Inflammatory macrophage treated with lipopolysaccharide for 1 hour (primary cell): ENCODE data around the gene ARHGAP33.
A peak's percentile ranks its signal among the peaks of the same experiment; 100 is the strongest.

ENCODE experiments used
- DNase-seq, 2 donors: peaks; one replicate each; pipeline ENCODE4 v3.0.0-alpha.2; 2020 to 2022

Gene ARHGAP33

GRCh38 chr19:35739275-35740107 lies 35.9 kb upstream of the ARHGAP33 start:
- no peak for DNase-seq

GRCh38 chr19:35740108-35740422 lies 35.3 kb upstream of the ARHGAP33 start:
- DNase-seq = no peak

- DNase-seq = peak; percentile 95 to 97
These were observed 34.8 kb upstream of the ARHGAP33 start for GRCh38 chr19:35740423-35741202.

- no peak for DNase-seq
These were observed 34.2 kb upstream of the ARHGAP33 start for GRCh38 chr19:35741203-35741515.

GRCh38 chr19:35742121-35742724 lies 33.1 kb upstream of the ARHGAP33 start, which contains the start of gene IGFLR1:
TSS of gene IGFLR1 (minus strand) at chr19:35742452. CDS start at chr19:35741180, 1,272 bp downstream.
- DNase-seq = peak; percentile 89 to 91

- no peak for DNase-seq
These were observed 31.5 kb upstream of the ARHGAP33 start for GRCh38 chr19:35743640-35744429.

GRCh38 chr19:35744430-35745327 lies 30.7 kb upstream of the ARHGAP33 start:
- DNase-seq = peak; percentile 95 to 98

GRCh38 chr19:35745328-35746086 lies 29.9 kb upstream of the ARHGAP33 start, which contains the start of the genes PSENEN and U2AF1L4:
TSS of gene PSENEN (plus strand) at chr19:35745651. CDS start at chr19:35745931, 280 bp downstream.
TSS of gene U2AF1L4 (minus strand) at chr19:35745418. CDS start at chr19:35745391, 27 bp downstream.
- DNase-seq = peak; percentile 99

DNA sequence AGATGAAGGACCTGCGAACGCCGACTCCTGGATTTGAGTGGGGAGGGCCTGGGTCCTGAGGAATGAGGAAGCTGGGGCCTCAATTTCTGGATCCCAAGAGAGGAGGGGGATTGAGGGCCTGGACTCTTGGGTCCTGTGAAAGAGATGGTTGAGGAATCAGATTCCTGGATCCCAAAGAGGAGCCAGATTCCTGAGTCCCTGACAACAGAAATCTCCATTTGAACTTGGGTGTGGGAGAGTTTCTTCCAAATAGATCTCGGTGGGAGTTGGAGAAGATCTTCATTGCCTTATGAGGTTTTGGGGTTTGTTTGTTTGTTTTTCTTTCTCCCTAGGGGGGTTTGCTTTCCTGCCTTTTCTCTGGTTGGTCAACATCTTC lies 29.3 kb upstream of the ARHGAP33 start:
- DNase-seq = no peak

GRCh38 chr19:35746531-35746930 lies 28.8 kb upstream of the ARHGAP33 start:
- DNase-seq = no peak

- peak; percentile 99 to 100 for DNase-seq
These were observed 27.0 kb upstream of the ARHGAP33 start, which contains the start of gene LIN37 for GRCh38 chr19:35748106-35749020. TSS of gene LIN37 (plus strand) at chr19:35748576. CDS start at chr19:35748725, 149 bp downstream.

GRCh38 chr19:35750167-35750566 lies 25.2 kb upstream of the ARHGAP33 start:
- no peak for DNase-seq

GRCh38 chr19:35751839-35752745 lies 23.3 kb upstream of the ARHGAP33 start:
- DNase-seq = peak; percentile 25 to 44

GRCh38 chr19:35752746-35753350 lies 22.5 kb upstream of the ARHGAP33 start:
- DNase-seq = no peak

DNA sequence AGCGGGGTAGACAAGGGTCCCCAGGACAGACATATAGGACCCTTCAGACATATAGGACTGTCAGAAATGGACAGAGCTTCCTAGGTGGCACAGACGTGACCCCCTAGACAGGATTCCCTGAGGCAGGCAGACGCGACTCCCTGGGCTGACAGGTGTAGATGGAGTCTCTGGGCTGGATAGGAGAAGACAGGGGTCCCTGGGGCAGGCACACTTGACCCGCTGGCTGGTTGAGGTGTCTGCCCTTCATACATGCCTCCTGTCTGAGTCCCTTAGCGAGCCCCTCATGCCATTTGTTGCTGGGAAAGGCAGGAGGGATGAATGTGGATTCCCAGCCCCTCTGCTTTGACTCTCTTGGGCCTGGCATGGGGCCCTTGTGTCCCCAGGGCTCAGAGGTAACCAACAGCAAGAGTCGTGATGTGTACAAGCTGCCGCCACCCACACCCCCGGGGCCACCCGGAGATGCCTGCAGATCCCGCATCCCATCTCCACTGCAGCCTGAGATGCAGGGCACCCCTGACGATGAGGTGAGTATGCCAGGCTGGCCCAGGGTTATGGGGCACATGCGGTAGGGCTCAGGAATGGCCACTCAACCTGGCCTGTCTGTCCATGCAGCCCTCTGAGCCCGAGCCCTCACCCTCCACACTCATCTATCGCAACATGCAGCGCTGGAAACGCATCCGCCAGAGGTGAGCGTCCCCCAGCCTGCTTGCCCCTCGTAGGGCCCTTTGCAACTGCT lies 21.6 kb upstream of the ARHGAP33 start:
- DNase-seq = no peak

- DNase-seq = no peak
These were observed 20.8 kb upstream of the ARHGAP33 start for GRCh38 chr19:35754370-35755130.
